ENCODE data around the gene SPPL2B.

- TF ChIP-seq, protein P1, sequence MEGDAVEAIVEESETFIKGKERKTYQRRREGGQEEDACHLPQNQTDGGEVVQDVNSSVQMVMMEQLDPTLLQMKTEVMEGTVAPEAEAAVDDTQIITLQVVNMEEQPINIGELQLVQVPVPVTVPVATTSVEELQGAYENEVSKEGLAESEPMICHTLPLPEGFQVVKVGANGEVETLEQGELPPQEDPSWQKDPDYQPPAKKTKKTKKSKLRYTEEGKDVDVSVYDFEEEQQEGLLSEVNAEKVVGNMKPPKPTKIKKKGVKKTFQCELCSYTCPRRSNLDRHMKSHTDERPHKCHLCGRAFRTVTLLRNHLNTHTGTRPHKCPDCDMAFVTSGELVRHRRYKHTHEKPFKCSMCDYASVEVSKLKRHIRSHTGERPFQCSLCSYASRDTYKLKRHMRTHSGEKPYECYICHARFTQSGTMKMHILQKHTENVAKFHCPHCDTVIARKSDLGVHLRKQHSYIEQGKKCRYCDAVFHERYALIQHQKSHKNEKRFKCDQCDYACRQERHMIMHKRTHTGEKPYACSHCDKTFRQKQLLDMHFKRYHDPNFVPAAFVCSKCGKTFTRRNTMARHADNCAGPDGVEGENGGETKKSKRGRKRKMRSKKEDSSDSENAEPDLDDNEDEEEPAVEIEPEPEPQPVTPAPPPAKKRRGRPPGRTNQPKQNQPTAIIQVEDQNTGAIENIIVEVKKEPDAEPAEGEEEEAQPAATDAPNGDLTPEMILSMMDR (IDR thresholded peaks at IDR 0.05), result no peak
- TF ChIP-seq POLR2AphosphoS5 (IDR thresholded peaks at IDR 0.05), result no peak
- no peak for TF ChIP-seq POLR2A (IDR thresholded peaks at IDR 0.05)
- no peak for TF ChIP-seq EP300 (IDR thresholded peaks at IDR 0.05)
Measured at GRCh38 chr19:2309734-2310362, 18.6 kb upstream of the SPPL2B start.
